Stomach (tissue), 8 donors: ENCODE results near the gene CACUL1. TPM values are rescaled to one million over a fixed set of nuclear protein-coding genes. Genes with fewer than 3 reads are reported as not detected.

Experiments used
- polyA plus RNA-seq, 3 donors: library from polyadenylated mRNA; stranded (reverse); fragments of 200-250 nt; gene quantifications; one replicate each; pipeline ENCODE4 v1.2.3, GENCODE V29; 2013
- total RNA-seq, 5 donors: library from RNA; depleted of rRNA; stranded (reverse); fragments of >200 nt; gene quantifications; one replicate each; pipeline versions ENCODE4 v1.1.0 to v1.2.3, GENCODE V29; 2014 to 2016
- donor health status: healthy with polysubstance abuse.
- donor health status: Bipolar disorder and iron deficiency.
- donor health status: healthy.

CACUL1 gene
- total and polyA plus RNA-seq, 8 donors, result 5.1 to 76.9 (median 18.5) TPM

Other genes with a start within 250 kb of the CACUL1 start
- under 1 TPM in 3 of 5 donors, not detected in 2; under 0.01 to 0.43 (median 0.37) TPM for gene PRLHR, start 159.3 kb downstream of the CACUL1 start, total RNA-seq
- gene PRLHR, start 159.3 kb downstream of the CACUL1 start, polyA plus RNA-seq, result under 1 TPM in 1 of 3 donors, not detected in 2; 0.05 TPM